Fibroblast of lung (primary cell): ENCODE results near the gene KIRREL3.

Source experiments
- CTCF ChIP-seq, 2 donors: IDR thresholded peaks in 1 of 2; conservative IDR thresholded peaks in 1 of 2; 1 replicate in 1 of 2; 2 replicates in 1 of 2; pipeline ENCODE4 v1.5.1; 2011 to 2012; ENCODE audit warnings: low read length in 2 of 2, control low read depth in 1 of 2, inconsistent platforms in 1 of 2, low read depth in 1 of 2, mild to moderate bottlenecking in 1 of 2
- EZH2 ChIP-seq: IDR thresholded peaks from 2 replicates; pipeline ENCODE4 v1.5.1; 2012; ENCODE audit warnings: low read length, control low read depth, mild to moderate bottlenecking; ENCODE audit errors: missing control alignments

- TF ChIP-seq CTCF (conservative IDR thresholded peaks at IDR 0.05 in 1 of 2, IDR thresholded peaks at IDR 0.05 in 1 of 2; ENCODE audit: low read depth in 1 of 2, low read length in 2 of 2) (no peak), EZH2 (no peak)
Measured at GRCh38 chr11:126804363-126804762, 196.2 kb downstream of the KIRREL3 start.
